GM12878 (cell line): ENCODE data around the gene OPCML.

Experiments
- CHD4 ChIP-seq: fragments of 200-600 bp; sonication (generic); IDR thresholded peaks from 2 replicates; pipeline ENCODE4 v1.6.1; 2016; ENCODE audit warnings: mild to moderate bottlenecking
- MAX ChIP-seq: IDR thresholded peaks from 2 replicates; pipeline ENCODE4 v1.6.1; 2012; ENCODE audit warnings: low read depth, low read length, improper control_type of control experiment
- MXI1 ChIP-seq: fragments of 150-350 bp; IDR thresholded peaks from 2 replicates; pipeline ENCODE4 v1.6.1; 2011; ENCODE audit warnings: low read depth, mild to moderate bottlenecking, inconsistent platforms, low read length, improper control_type of control experiment
- NRF1 ChIP-seq: conservative IDR thresholded peaks from 2 replicates; pipeline ENCODE4 v1.6.1; 2011; ENCODE audit warnings: mild to moderate bottlenecking, low read depth, low read length, improper control_type of control experiment
- POLR2A ChIP-seq: IDR thresholded peaks from 2 replicates; pipeline ENCODE4 v1.6.1; 2011; ENCODE audit warnings: low read depth, mild to moderate bottlenecking, low read length
- USF2 ChIP-seq: IDR thresholded peaks from 2 replicates; pipeline ENCODE4 v1.6.1; 2011; ENCODE audit warnings: low read depth, low read length, improper control_type of control experiment, borderline replicate concordance
- ZBTB11 ChIP-seq: fragments of 450-650 bp; formaldehyde crosslinking; IDR thresholded peaks from 2 replicates; pipeline ENCODE4 v1.5.0; 2022; ENCODE audit warnings: mild to moderate bottlenecking, missing genetic modification characterization
- ZNF274 ChIP-seq: IDR thresholded peaks from one replicate; pipeline ENCODE4 v1.8.0; 2011; ENCODE audit not compliant: insufficient read length, insufficient read depth

GRCh38 chr11:133529807-133530500 is 2.3 kb downstream of the OPCML start:
- no peak for TF ChIP-seq ZNF274
- no peak for TF ChIP-seq ZBTB11 (CRISPR knock-in tag)
- TF ChIP-seq MAX, result no peak
- TF ChIP-seq USF2, result no peak
- TF ChIP-seq CHD4, result no peak
- no peak for TF ChIP-seq POLR2A
- TF ChIP-seq NRF1, result no peak
- TF ChIP-seq MXI1, result no peak
